ENCODE results near the gene CREB3L2. TPM values are rescaled to one million over a fixed set of nuclear protein-coding genes. Genes with fewer than 3 reads are reported as not detected.

Gene CREB3L2
- polyA plus RNA-seq, 2 of the 4 experiments (the other 2 are of a cell fraction): 16.3 to 32.2 TPM

DNA sequence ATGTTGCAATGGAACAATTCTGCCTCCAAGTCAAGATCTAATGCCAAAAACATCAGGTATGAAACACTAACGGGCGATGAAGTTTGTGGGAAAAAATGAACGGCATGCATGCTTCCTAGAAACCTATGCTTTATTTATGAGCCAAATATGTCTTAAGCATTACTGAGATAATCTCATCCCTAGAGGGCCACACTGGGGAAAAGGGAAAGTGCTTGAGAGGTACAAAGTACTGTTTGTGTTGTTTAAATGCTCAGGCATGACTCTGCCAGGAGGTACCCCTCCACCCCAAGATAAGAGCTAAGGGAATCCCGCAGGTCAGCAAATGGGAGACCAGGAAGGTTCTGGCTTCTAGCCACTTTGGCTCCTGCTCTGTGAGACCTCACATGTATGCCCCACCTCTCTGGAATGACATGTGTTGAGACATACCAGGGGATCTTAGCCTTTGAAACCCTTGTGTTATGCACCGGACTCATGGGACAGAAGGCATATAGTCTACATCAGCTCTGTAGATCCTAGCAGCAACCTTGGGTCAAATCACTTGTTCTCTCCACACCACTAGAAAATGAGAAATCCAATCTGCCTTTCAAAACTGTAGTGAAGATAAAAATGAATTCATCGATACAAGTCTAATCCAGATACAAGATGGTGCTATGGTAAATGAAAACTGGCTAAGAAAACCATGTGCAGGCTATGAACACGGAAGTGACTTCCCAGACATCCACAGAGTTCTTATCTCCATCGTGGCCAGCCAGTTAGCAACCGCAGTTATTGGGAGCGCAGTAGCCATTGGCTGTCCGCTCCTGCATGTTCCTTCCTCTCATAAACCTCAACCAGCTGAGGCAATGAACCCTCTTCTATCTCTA, 61.0 kb downstream of the CREB3L2 start:
- DNase-seq (ENCODE audit: low read depth in 1 of 2, low spot score in 1 of 2): no peak
- POLR2A ChIA-PET: no interaction called here
- CTCF ChIA-PET: interaction anchor here (0.5 to 3.3 kb wide), 8 partner anchors 8 to 68 kb away, joined by 3 to 10 read pairs (median 4); no protein-coding TSS in a partner anchor
- H3K4me1 ChIP-seq: peaks cover 17% of the 10 kb centered on the region
- FAIRE-seq: no peak
- no peak overlapping the region for H3K4me3 ChIP-seq
- no peak for ATAC-seq
- WGBS (ENCODE audit: missing lambda C conversion rate): 94% methylated on average over 11 of the region's 11 CpGs
- no peak overlapping the region for H3K4me2 ChIP-seq
- H3K27ac ChIP-seq: no peak overlapping the region
- no peaks in the 10 kb centered on the region for H3K9me3 ChIP-seq
- TF ChIP-seq TFCP2L1 (CRISPR knock-in tag; IDR thresholded peaks at IDR 0.05) (no peak), SMC3 (IDR thresholded peaks at IDR 0.05) (no peak), FOSL2 (IDR thresholded peaks at IDR 0.05) (no peak), FOSL2 (CRISPR knock-in tag; IDR thresholded peaks at IDR 0.05) (no peak)
- TF ChIP-seq, protein P1, sequence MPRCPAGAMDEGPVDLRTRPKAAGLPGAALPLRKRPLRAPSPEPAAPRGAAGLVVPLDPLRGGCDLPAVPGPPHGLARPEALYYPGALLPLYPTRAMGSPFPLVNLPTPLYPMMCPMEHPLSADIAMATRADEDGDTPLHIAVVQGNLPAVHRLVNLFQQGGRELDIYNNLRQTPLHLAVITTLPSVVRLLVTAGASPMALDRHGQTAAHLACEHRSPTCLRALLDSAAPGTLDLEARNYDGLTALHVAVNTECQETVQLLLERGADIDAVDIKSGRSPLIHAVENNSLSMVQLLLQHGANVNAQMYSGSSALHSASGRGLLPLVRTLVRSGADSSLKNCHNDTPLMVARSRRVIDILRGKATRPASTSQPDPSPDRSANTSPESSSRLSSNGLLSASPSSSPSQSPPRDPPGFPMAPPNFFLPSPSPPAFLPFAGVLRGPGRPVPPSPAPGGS (IDR thresholded peaks at IDR 0.05): no peak
- TF ChIP-seq, protein P2, sequence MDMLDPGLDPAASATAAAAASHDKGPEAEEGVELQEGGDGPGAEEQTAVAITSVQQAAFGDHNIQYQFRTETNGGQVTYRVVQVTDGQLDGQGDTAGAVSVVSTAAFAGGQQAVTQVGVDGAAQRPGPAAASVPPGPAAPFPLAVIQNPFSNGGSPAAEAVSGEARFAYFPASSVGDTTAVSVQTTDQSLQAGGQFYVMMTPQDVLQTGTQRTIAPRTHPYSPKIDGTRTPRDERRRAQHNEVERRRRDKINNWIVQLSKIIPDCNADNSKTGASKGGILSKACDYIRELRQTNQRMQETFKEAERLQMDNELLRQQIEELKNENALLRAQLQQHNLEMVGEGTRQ (IDR thresholded peaks at IDR 0.05): no peak

DNA sequence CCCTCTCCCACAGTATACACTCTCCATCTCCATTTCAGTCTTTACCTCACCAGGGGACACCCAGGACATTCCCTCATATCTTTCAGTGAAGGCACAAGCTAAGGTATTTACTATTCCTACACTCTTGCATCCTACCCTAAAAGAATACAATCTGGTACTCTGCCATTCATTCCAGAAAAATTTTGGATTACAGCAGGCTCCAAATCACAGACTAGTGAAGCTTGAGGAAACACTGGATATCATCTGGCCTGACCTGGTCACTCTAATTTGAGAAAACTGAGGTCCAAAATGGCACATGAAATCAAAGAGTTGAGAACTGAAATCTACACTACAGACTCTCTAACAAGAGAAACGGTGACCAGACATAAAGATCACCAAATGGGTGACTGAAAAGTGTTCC, 61.7 kb downstream of the CREB3L2 start:
- H3K9me3 ChIP-seq: no peaks in the 10 kb centered on the region
- TF ChIP-seq MAX (IDR thresholded peaks at IDR 0.05): no peak
- TF ChIP-seq NPAS2 (CRISPR knock-in tag; IDR thresholded peaks at IDR 0.05; ENCODE audit: borderline replicate concordance): no peak
- TF ChIP-seq RARB (CRISPR knock-in tag; IDR thresholded peaks at IDR 0.05): no peak
- TF ChIP-seq BHLHE40 (IDR thresholded peaks at IDR 0.05; ENCODE audit: low read depth, low read length): no peak
- TF ChIP-seq EHF (CRISPR knock-in tag; IDR thresholded peaks at IDR 0.05): no peak
- TF ChIP-seq ZC3H11A (IDR thresholded peaks at IDR 0.05): no peak
- TF ChIP-seq HOXA7 (CRISPR knock-in tag; IDR thresholded peaks at IDR 0.05): no peak
- no peak for TF ChIP-seq SMC3 (IDR thresholded peaks at IDR 0.05)
- no peak for TF ChIP-seq CBX2 (IDR thresholded peaks at IDR 0.05; ENCODE audit: borderline replicate concordance, low read depth)
- TF ChIP-seq KDM1A (IDR thresholded peaks at IDR 0.05; ENCODE audit: low read depth): no peak
- TF ChIP-seq HDAC2 (IDR thresholded peaks at IDR 0.05): no peak

GRCh38 chr7:137937202-137937560, 64.7 kb downstream of the CREB3L2 start:
- no peak overlapping the region for H3K4me3 ChIP-seq
- FAIRE-seq: no peak
- peaks cover 23% of the 10 kb centered on the region for H3K4me1 ChIP-seq
- H3K27ac ChIP-seq: peak overlapping the region in 1 of 2 experiments; percentile 58; a peak in 2 of 6 replicates
- H3K4me2 ChIP-seq: no peak overlapping the region
- ChIA-PET POLR2A (interaction anchor here (0.6 to 0.7 kb wide), 2 partner anchors 9 to 16 kb away, joined by 3 read pairs; no protein-coding TSS in a partner anchor), CTCF (interaction anchor here (1.0 to 5.3 kb wide), 4 partner anchors 10 to 66 kb away, joined by 3 to 16 read pairs (median 4); no protein-coding TSS in a partner anchor)
- ATAC-seq: 0 out of 6 replicates have a peak, but pooled peaks have one; percentile 25 to 45
- no peaks in the 10 kb centered on the region for H3K9me3 ChIP-seq
- TF ChIP-seq MAZ (IDR thresholded peaks at IDR 0.05; ENCODE audit: borderline replicate concordance, low read depth, low read length) (no peak), JUNB (IDR thresholded peaks at IDR 0.05) (no peak), JUN (IDR thresholded peaks at IDR 0.05) (no peak), ZNF302 (CRISPR knock-in tag; IDR thresholded peaks at IDR 0.05) (no peak), EHMT2 (IDR thresholded peaks at IDR 0.05; ENCODE audit: low read depth) (no peak), KDM5A (IDR thresholded peaks at IDR 0.05) (no peak), SREBF2 (IDR thresholded peaks at IDR 0.05) (no peak), ESRRA (IDR thresholded peaks at IDR 0.05; ENCODE audit: borderline replicate concordance, low read length) (no peak), RCOR1 (IDR thresholded peaks at IDR 0.05; ENCODE audit: low read depth, low read length) (no peak), PBX3 (IDR thresholded peaks at IDR 0.05) (no peak), POLR2AphosphoS2 (conservative IDR thresholded peaks at IDR 0.05; ENCODE audit: low read length) (no peak)
- TF ChIP-seq, protein P3, sequence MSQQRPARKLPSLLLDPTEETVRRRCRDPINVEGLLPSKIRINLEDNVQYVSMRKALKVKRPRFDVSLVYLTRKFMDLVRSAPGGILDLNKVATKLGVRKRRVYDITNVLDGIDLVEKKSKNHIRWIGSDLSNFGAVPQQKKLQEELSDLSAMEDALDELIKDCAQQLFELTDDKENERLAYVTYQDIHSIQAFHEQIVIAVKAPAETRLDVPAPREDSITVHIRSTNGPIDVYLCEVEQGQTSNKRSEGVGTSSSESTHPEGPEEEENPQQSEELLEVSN (IDR thresholded peaks at IDR 0.05; ENCODE audit: borderline replicate concordance, low read depth): no peak
- TF ChIP-seq, protein P1 (IDR thresholded peaks at IDR 0.05): no peak
- no peak for DNase-seq (ENCODE audit: low read depth in 1 of 2, low spot score in 1 of 2)

More for the DNA sequence above, 61.7 kb downstream of the CREB3L2 start:
- Histone ChIP-seq H3K27ac (no peak overlapping the region), H3K4me2 (no peak overlapping the region), H3K4me1 (peaks cover 17% of the 10 kb centered on the region), H3K4me3 (no peak overlapping the region)
- ChIA-PET CTCF (interaction anchor here (1.4 to 3.3 kb wide), 3 partner anchors 10 to 69 kb away, joined by 4 to 10 read pairs (median 5); no protein-coding TSS in a partner anchor), POLR2A (no interaction called here)
- WGBS (ENCODE audit: missing lambda C conversion rate): 68% methylated on average over 1 of the region's 1 CpG
- FAIRE-seq: no peak
- no peak for ATAC-seq
- no peak for DNase-seq (ENCODE audit: low read depth in 1 of 2, low spot score in 1 of 2)

All from A549 (cell line).